ENCODE data around the gene PIK3R6. TPM values are rescaled to one million over a fixed set of nuclear protein-coding genes. Genes with fewer than 3 reads are reported as not detected.

Gene PIK3R6
- total and polyA plus RNA-seq, 2 of the 4 experiments (the other 2 are of a cell fraction), result not detected

GRCh38 chr17:8859804-8860430, 7.6 kb downstream of the PIK3R6 start:
- no peaks in the 10 kb centered on the region for H3K9me3 ChIP-seq (ENCODE audit: control insufficient read depth, insufficient read depth, low read length)
- no peaks in the 10 kb centered on the region for H3K27me3 ChIP-seq (ENCODE audit: control insufficient read depth, insufficient read depth, low read length)
- H4K8ac ChIP-seq (ENCODE audit: low read depth in 2 of 2, low read length in 2 of 2), result no peak overlapping the region
- no peak overlapping the region for H4K91ac ChIP-seq (ENCODE audit: insufficient read depth, low read depth, low read length)
- H3K27ac ChIP-seq (ENCODE audit: insufficient read depth, low read length), result no peak overlapping the region
- no peak overlapping the region for H4K5ac ChIP-seq (ENCODE audit: low read depth, low read length)
- no peak overlapping the region for H3K56ac ChIP-seq (ENCODE audit: extremely low read depth, insufficient read depth, low read length)
- intact Hi-C loops (cut with micrococcal nuclease) (no loop called here), dilution Hi-C loops (cut with HindIII; ENCODE audit: low sequenced_read_pairs, unreplicated experiment) (no loop called here), in situ Hi-C loops (cut with MboI; ENCODE audit: low sequenced_read_pairs) (no loop called here)
- no peak overlapping the region for H3K9ac ChIP-seq (ENCODE audit: low read depth, low read length)
- no peak overlapping the region for H2AK9ac ChIP-seq (replicated peaks; ENCODE audit: low read depth, low read length, poor library complexity)
- DNase-seq, result no peak
- CTCF ChIA-PET, result no interaction called here
- H3K23ac ChIP-seq (ENCODE audit: low read depth, low read length), result no peak overlapping the region
- no TSS peak for BruUV-seq (replicated peaks)
- no peaks in the 10 kb centered on the region for H3K79me1 ChIP-seq (ENCODE audit: low read depth in 1 of 2, low read length in 2 of 2)
- H3K18ac ChIP-seq (ENCODE audit: low read depth, low read length), result no peak overlapping the region
- H3K9me1 ChIP-seq (ENCODE audit: insufficient read depth, low read length), result no peaks in the 10 kb centered on the region
- H2AFZ ChIP-seq (replicated peaks; ENCODE audit: low read length, poor library complexity), result no peak overlapping the region
- H3K4me2 ChIP-seq (ENCODE audit: low read depth, low read length), result no peak overlapping the region
- H3K36me3 ChIP-seq (ENCODE audit: control insufficient read depth, insufficient read depth, low read length), result no peaks in the 10 kb centered on the region
- no peak for ATAC-seq (ENCODE audit: low read depth)
- H2BK5ac ChIP-seq (ENCODE audit: low read depth, low read length, poor library complexity, severe bottlenecking), result no peak overlapping the region
- no peak overlapping the region for H2BK15ac ChIP-seq (ENCODE audit: low read depth, low read length)
- no peak overlapping the region for H3K14ac ChIP-seq (replicated peaks; ENCODE audit: low read depth, low read length)
- H2BK120ac ChIP-seq (ENCODE audit: low read depth, low read length), result no peak overlapping the region
- H2AK5ac ChIP-seq (ENCODE audit: low read depth, low read length), result no peak overlapping the region
- WGBS, 2 experiments (ENCODE audit: extremely low coverage in 2 of 2, insufficient read length in 1 of 2), result 60% methylated on average over 2 of the region's 14 CpGs; no CpG with 5 or more reads in 1 of the 2 experiments
- no peak overlapping the region for H3K4me3 ChIP-seq (ENCODE audit: insufficient read depth, low read depth, low read length)
- H4K20me1 ChIP-seq (ENCODE audit: insufficient read depth, low read length), result no peaks in the 10 kb centered on the region
- H2BK20ac ChIP-seq (ENCODE audit: low read depth, low read length), result no peak overlapping the region
- no peak for TF ChIP-seq MXI1 (IDR thresholded peaks at IDR 0.05; ENCODE audit: borderline replicate concordance, low read depth, low read length)
- no peak for TF ChIP-seq CHD1 (IDR thresholded peaks at IDR 0.05; ENCODE audit: low read depth, low read length)
- TF ChIP-seq ELK1 (IDR thresholded peaks at IDR 0.05; ENCODE audit: borderline replicate concordance, low read depth, low read length), result no peak
- TF ChIP-seq SMC3 (IDR thresholded peaks at IDR 0.05; ENCODE audit: low read depth, low read length), result no peak
- no peak for TF ChIP-seq CEBPB (IDR thresholded peaks at IDR 0.05; ENCODE audit: low read depth, low read length)
- no peak for TF ChIP-seq MAFK (IDR thresholded peaks at IDR 0.05; ENCODE audit: low read depth, low read length)
- TF ChIP-seq FOS (IDR thresholded peaks at IDR 0.05; ENCODE audit: low read depth, low read length), result no peak
- TF ChIP-seq POLR2A (IDR thresholded peaks at IDR 0.05; ENCODE audit: low read depth, low read length), result no peak
- TF ChIP-seq USF2 (IDR thresholded peaks at IDR 0.05; ENCODE audit: low read depth, low read length), result no peak
- TF ChIP-seq RFX5 (IDR thresholded peaks at IDR 0.05; ENCODE audit: low read depth, low read length), result no peak
- TF ChIP-seq RAD21 (IDR thresholded peaks at IDR 0.05; ENCODE audit: low read length), result no peak
- no peak for TF ChIP-seq NFE2L2 (IDR thresholded peaks at IDR 0.05; ENCODE audit: low read depth, low read length)
- TF ChIP-seq MAZ (IDR thresholded peaks at IDR 0.05; ENCODE audit: borderline replicate concordance, low read depth, low read length), result no peak
- TF ChIP-seq BHLHE40 (IDR thresholded peaks at IDR 0.05; ENCODE audit: low read depth, low read length), result no peak
- no peak for TF ChIP-seq RCOR1 (IDR thresholded peaks at IDR 0.05; ENCODE audit: insufficient replicate concordance, low read length)
- no peak for TF ChIP-seq CTCF (conservative IDR thresholded peaks at IDR 0.05; ENCODE audit: low read depth, low read length)
- H3K4me1 ChIP-seq (ENCODE audit: control insufficient read depth, insufficient read depth, low read length), result no peaks in the 10 kb centered on the region
- POLR2A ChIA-PET (ENCODE audit: unreplicated experiment), result no interaction called here
- no peak overlapping the region for H3K4ac ChIP-seq (ENCODE audit: low read depth, low read length)
